Fibroblast of peridontal ligament (primary cell): ENCODE results near the gene SCD.
A peak's percentile ranks its signal among the peaks of the same experiment; 100 is the strongest.
"Not testable (repeated sequence)": the region's sequence is repeated elsewhere in the genome, so short reads cannot be mapped to it uniquely, and the experiment has no call there.

Experiments
- DNase-seq: peaks from one replicate; pipeline ENCODE4 v3.0.0-alpha.2; 2010; ENCODE audit errors: extremely low read depth

The SCD gene

GRCh38 chr10:100346765-100347567 is at the start of gene SCD:
SCD (plus strand) TSS chr10:100347233; CDS start chr10:100347505, 272 bp downstream.
- peak; percentile 89 for DNase-seq

GRCh38 chr10:100297242-100297641 is 49.8 kb upstream of the SCD start:
- DNase-seq, result no peak

DNA sequence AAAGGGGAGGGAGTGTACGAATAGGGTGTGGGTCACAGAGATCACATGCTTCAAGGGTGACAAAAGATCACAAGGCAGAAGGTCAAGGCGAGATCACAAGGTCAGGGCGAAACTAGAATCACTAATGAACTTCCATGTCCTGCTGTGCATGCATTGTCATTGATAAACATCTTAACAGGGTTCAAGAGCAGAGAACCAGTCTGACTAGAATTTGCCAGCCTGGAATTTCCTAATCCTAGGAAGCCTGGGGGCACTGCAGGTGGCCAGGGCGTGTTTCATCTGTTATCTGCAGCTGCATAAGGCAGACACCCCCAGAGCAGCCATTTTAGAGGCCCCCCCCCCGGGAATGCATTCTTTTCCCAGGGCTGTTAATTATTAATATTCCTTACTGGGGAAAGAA is 45.9 kb upstream of the SCD start:
- not testable (repeated sequence) for DNase-seq

DNA sequence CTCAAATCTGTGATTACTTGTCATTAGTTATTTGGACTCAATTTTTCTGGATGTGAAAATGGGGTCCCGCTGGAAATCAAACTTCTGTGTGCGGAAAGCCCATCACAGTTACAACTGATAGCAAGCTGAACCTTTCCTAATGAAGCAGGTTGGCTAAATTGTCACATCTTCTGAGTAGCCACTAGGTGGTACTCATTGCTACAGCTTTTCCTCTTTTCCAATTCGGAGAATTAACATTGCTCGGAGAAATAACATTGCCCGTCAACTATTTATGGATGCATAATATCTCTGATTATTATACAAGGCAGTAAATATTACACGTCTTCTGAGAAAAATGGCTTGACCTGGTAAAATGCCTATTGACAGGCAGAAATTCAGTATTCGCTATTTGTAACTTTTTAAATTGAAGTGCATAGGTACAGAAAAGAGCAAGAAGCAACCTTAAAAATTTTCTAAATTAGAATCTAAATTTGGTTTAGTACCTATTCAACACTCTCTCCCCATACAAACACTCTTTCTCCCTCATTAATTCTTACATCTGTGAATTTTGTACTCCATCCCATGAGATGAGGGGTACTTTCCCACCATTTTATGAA is 43.2 kb upstream of the SCD start:
- peak; percentile 45 for DNase-seq

GRCh38 chr10:100304414-100304813 is 42.6 kb upstream of the SCD start:
- DNase-seq, result no peak

GRCh38 chr10:100306861-100307260 is 40.2 kb upstream of the SCD start:
- no peak for DNase-seq

GRCh38 chr10:100307684-100308083 is 39.3 kb upstream of the SCD start:
- peak; percentile 57 for DNase-seq

DNA sequence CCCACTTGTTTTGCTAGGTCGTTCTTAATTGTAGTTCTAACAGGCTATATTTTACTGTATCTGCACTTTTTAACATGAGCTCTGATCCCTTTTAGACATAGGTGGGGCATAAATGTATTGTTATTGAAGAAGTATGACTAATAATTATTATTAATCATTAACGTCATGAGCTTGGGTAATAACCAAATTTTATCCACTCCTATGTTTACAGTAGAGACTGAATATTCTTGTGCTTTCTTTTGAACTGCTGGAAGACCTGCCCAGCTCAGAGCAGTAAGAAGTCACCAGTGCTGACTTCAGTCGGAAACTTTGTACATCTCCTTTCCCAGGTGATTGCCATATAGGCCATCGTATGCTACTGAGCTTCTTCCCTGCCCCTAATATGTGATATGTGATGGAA is 35.7 kb upstream of the SCD start:
- no peak for DNase-seq

DNA sequence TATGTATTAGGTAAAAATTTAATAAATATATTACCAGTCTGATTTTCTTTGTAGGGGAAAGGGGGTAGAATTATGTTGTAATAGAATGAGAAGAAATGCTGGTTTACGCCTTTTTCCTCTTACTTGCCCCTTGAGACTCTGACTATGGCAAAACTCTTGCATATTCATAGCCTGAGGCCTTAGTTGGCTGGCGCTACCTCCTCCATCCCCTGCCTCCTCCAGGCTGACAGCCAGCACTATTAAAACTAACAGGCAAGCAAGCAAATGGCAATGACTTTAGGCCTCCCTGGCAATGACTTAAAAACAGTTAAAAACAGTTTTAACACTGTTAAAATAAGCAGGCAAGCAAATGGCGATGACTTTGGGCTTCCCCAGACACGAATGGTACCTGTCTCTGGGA is 31.4 kb upstream of the SCD start:
- DNase-seq, result no peak

DNA sequence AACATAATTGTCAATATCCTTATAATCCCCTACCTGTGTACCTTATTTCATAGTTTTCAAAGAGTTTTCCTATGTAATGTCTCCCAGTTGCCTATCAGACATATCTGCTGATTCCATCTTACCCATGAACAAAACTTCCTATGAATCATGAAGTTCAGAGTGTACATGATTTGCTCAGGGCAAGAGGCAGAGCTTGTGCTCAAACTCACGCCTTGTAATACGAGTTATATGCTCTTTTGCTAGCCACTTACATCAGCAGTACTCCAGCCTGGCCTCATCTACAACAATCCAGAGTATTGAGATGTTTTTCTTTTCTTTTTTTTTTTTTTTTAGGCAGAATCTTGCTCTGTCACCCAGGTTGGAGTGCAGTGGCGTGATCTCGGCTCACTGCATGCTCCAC is 28.8 kb upstream of the SCD start:
- DNase-seq, result no peak

GRCh38 chr10:100319707-100320402 is 27.2 kb upstream of the SCD start:
- no peak for DNase-seq

GRCh38 chr10:100325158-100325557 is 21.9 kb upstream of the SCD start:
- DNase-seq, result no peak

GRCh38 chr10:100327007-100327717 is 19.9 kb upstream of the SCD start:
- peak; percentile 57 for DNase-seq

DNA sequence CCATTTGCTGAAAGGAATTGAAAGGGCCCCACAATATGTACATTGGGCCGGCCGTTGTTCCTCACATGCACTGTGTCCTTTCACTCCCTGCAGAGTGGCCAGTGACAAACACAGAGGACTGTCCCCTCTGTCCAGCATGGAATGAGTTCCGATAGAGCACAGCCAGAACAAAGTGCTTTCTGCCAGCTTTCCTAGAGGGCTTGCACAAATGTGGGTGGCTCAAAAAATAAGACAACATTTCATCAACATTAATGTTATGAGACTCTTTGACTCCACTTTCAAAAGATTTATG is 19.4 kb upstream of the SCD start:
- DNase-seq, result no peak

- DNase-seq, result no peak
Measured at GRCh38 chr10:100328198-100328597, 18.8 kb upstream of the SCD start.

DNA sequence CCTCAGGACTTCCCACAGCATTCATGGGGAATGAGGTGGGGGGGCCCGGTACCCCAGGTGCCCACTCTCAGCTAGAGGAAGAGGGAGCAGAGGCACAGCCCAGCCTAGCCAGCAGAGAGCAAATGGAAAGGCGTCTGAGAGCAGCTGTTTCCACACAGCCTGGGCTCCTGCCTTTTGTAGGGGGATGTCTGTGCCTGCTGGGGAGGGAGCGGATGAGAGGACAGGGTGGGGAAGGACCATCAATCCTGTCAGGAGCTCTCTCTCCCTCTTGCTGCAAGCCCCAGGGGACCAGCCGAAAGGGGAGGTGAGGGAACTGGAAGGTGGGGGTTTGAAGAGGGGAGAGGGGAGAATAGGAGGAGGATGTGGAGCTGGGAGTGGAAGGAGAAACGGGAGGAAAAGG is 17.0 kb upstream of the SCD start, which contains the start of gene PKD2L1:
Gene PKD2L1 (minus strand): TSS at position 150 of the 400 bp plus-strand sequence. CDS start 125 bp downstream, at position 25.
- no peak for DNase-seq

- no peak for DNase-seq
Measured at GRCh38 chr10:100333106-100333505, 13.9 kb upstream of the SCD start.

DNA sequence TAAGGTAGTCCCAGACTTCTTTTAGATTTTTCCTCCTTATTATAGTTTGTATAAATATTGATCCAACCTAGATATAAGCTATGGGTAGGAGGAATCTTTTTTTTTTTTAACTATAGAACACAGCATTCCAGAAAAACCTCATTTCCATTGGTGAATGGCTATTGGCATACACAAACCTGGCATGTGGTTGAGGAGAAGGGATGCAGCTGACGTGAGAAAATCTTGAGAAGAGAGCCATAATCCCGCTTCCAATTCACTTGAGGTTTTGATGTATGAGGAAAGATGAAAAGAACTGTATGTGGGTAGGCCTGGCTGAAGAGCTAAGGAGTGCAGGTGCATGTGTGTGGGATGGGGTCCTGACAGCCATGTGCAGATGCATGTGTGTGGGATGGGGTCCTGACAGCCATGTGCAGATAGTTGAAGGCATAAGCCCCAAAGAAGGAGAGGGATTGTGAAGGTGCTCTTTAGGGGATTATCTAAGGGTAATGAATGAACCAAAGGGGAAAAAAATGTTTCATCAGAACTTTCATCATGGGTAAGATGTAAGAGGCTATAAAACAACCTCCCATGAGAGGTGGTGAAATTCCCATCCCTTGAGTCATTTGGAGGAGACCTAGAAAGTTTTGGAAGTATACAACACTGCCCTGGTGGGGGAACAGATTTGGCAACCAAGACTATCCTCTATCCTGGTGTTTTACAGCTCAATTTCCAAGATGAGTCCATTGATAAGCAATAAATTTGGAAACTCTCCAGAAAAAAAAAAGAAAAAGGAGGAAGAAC is 13.2 kb upstream of the SCD start:
- DNase-seq, result peak; percentile 8

DNA sequence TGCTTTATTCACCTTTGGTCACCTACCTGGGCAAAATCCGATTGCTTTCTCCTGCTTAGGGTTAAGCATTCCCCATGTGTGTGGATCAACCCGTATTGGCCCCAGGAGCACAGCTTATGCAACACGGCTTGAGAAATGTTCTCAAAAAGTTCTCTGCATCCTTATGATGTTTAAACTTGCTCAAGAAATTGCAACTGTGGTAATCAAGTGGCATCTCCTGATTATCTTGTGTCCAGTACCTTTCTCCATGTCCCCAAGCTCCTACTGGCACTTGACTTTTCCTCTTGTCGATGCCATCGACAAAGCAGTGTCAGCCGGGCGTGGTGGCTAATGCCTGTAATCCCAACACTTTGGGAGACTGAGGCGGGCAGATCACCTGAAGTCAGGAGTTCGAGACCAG is 12.3 kb upstream of the SCD start:
- DNase-seq, result no peak

DNA sequence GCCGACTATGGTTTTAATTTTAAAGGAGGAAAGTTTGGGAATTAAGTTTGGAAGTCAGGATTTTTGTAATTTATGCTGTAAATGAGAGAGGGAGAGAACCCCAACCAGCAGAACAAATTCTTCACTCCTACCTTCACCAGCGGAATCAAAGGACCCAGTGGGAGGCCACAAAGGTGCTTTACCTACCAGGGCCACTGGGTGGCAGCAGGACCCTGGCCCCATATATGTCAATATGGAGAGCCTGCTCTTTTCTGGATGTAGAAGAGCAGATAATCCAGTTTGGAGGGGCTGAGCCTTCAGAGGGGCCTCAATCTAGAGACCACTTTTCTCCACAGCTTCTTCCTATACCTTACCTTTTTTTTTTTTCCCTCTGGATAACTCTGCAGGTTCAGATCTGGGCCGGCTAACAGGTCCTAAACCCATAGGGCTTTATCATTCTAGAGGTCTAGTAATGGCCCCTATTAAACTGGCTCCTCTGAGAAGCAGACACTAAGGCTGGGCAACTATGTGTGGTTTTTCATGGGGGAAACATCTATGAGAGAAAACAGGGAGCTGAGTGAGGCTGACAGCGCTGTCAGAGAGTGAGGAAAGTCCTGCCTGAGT is 8.5 kb upstream of the SCD start:
- DNase-seq, result peak; percentile 60

- no peak for DNase-seq
Measured at GRCh38 chr10:100339236-100339635, 7.8 kb upstream of the SCD start.
